ENCODE results near the gene CDH26.

CDH26 gene

DNA sequence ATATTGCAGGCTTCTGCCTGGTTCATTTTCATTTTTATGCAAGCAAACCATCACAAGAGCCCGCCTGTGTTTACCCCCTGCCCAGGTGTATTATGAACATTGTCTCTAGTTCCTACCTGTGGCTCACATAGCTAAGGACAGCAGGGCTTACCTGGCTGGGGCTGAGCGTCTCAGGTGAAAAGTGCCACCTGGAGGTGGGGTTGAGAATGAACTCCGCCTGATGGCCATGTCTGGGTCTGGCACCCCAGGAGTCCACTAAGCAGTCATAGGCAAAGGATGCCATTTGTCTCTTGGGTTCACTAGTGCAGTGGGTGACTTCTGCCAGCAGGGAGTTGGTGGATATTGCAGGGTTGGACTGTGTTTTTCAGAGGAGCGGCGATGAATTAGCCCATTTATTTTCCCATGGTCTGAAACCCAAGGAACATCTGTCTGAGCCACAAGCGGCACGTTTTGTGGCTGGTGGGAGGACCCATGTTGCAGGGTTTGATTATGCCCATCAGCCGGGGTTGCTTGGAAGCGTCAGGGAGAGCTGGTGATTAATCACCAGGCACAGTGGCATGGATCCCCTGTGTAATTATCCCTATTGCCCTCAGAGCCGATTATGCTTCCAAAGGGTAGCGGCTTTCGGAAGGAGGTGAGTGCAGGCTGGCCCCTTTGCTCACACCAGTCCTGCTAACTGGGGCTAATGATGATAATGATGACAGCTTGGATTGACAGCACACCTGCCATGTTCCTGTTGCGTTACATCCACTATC, 92.1 kb downstream of the CDH26 start:
- DNase-seq = peak; percentile 35

DNA sequence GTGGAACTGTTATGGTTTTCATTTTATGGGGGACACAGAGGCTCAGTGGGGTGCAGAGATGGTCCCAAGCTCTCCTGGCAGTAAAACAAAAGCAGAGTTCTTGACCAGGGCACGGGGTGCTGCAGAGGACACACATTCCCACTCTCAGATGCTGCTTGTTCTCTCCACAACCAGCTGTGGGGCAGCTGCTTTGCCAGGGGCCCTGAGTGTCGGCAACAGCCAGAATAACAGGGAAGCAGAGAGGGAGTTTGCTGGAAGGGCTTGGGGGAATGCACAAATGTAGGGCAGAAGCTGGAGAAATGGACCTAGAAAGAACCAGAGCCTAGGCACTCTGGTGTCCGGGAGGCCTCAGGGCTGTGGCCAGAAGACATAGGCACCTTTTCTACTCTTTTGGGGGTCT, 93.7 kb downstream of the CDH26 start:
- DNase-seq = no peak

DNA sequence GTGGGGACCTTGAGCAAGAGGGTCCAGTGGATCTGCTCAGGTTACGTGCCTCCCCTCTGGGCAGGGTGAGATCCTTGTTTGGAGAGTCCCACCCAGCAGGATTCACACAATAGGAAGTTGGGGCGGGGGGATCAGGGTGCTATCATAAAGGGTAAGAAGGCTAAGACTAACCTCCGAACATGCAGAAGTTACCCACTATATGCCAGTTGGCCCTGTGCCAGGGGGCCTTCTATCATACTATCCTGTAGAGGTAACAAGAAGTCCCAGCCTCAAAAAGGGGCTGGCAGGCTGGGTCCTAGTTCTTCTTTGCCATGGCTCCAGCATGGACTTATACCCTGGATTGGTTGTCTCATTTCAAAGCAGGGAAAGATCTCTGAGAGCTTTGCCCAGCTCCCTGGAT, 94.1 kb downstream of the CDH26 start:
- no peak for DNase-seq

DNA sequence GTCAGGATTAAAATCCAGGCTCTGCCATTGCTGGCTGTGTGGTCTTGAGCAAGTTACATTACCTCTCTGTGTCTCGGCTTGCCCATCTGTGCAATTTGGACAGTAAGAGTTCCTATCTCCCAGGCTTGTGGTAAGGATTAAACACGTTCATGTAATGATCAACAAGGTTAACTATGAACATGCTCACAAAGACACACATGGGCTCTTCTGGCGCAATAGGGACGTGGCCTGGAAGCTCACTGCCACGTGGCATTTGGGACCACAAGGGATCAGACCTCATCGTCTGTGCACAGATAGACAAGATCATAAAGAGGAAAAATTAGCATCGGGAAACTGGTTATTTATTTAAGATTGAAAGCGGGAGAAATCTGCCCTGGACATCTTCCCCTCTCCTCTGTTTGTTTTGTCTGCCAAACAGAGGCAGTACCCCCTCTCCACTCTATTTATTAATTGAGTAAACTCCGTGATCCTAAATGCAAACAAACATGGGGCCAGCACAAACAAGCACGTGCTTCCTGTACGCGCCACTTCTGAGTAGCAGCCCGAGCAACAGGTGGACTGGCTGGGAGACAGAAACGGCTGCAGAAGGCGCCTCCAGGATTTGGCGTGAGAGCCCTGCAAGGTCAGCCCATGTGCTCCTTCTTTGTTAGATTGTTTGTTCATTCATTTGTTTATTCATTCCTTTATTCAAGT, 95.0 kb downstream of the CDH26 start:
- DNase-seq = peak; percentile 5

DNA sequence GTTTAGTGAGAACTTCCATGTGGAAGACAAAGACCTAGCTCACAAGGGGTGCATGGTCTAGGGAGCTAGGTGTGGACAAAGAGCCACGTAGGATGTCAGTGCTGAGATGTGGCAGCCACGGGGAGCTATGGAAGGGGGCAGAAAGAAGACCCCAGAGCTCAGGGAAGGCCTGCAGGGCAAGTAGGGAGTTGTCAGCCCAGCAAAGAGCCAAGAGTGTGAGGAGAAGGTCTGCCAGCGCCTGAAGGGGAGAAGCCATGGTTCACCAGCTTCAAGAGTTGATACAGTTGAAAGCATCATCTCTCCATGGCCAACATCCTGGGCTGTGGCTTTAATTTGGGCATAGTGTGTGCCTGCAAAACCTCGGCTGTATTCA, 95.6 kb downstream of the CDH26 start:
- DNase-seq = no peak

DNA sequence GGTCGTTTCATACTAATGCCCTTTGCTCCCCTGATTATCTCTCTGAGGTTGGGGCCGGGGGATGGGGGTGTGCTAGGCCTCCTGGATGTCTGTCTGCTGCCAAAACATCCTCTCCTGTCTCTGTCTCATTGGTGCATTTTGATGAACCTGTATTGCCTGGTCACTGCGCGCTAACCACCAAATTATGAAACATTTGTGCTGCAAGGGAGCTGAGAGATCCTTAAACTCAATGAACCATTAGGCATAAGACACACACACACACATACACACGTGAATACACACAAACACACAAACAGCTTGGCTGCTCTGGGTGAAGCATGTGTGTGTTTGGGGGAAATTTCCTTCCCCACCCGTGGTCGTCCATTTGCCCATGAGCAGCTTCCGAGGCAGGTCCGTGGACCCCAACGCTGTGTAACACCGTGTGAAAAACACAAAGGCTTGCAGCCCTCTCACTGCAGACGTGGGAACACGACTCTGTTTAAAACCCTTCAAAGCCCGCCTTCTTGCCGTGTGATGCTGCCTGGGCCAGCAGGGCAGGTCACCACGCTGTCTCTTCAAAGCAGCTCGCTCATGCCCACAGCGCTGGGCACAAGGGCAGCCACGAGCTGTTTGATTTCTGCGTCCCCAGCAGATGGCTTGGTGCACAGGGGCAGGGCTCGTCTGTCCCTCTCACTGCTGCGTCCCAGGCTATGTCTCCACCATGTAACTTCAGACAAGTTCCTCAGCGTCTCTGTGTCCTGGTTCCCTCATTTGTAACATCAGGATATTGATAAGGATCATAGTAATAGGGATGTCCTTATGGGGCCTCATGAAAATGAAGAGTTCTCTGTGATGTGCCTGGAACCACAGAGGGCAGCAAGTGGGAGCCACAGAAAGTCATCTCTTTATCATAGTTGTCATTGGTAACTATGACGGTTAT, 96.8 kb downstream of the CDH26 start:
- no peak for DNase-seq

DNA sequence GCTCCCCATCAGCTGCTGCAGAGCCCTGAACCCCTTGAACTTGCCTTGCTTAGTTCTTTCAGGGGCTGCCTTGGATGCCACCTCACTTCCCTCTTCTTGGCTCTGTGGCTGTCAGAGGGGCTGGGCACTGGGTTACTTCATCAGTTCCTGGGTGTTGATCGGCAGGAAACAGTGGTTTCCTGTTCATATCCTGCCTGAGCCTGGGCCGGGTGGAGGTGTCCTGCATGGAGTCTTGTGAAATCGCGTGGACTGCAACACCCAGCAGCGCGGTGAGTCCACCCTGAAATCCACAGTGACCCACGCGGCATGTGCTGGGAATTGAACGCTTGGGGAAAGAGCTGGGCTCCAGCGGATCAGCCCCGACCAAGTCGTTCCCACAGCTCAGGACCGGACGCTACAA, 97.5 kb downstream of the CDH26 start:
- DNase-seq = no peak

DNA sequence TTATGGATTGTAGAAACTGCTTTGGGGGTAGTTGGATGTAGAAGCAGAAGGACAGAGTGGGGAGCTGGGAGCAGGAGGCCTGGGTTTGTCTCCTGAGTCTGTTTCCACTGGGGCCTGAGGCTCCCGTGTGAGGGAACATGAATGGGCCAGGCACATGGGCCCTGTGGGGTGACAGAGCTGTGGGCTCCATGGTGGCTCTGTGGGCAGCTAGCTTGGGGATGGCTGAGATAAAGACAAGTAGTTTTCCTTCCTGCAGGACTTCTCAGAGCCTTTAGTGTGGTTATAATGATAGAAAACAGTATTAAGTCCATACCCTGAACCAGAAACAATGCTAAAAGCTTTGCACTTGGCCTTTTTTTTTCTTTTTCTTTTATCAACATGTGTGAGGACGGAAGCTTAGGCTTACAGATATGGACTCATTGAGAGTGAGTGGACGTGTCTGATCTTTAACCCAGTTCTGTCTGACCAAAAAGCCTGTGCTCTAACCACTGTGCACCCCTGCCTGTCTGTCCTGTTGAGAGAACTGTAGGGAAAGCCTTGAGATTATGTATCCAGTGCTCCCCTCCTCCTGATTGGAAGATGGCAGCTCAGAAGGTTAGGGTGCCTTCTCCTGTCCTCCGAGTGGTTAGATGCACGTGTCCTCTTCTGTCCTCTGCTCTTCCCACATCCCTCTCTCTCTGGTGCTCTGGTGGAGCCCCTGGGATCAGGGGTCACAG, 98.3 kb downstream of the CDH26 start:
- DNase-seq = no peak

DNA sequence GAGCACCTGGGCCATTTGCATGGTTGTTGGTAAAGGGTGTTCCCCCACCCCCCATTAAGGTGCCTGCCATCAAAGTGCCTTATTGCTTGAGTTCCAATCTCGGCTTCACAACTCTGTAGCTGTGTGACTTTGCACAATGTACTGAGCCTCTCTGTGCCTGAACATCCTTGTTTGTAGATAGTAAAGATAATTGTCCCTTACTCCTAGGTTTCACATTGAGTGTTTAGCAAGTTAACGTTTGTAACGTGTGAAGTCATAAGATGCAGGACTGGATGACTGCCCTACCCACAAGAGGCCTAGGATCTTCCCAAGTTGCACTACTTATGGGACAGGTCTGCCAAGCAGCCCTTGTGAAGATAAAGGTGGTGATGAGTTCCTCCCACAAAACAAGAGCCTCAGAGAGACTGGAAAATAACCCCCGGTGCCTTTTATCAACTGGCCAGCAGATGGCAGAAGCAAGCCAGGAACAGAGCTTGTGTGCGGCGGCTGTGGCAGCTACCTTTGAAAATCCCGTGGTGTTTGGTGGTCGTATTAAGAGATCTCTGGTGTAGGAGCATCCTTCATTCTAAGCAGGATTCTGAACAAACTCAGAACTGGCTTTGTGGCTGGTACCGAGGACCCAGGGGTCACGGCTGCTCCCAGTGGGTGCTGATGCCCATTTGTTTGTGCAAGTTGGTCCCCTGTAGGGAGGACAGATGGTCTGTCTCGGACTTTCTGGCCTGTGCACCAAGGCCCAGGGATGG, 99.1 kb downstream of the CDH26 start:
- DNase-seq = peak; percentile 50

DNA sequence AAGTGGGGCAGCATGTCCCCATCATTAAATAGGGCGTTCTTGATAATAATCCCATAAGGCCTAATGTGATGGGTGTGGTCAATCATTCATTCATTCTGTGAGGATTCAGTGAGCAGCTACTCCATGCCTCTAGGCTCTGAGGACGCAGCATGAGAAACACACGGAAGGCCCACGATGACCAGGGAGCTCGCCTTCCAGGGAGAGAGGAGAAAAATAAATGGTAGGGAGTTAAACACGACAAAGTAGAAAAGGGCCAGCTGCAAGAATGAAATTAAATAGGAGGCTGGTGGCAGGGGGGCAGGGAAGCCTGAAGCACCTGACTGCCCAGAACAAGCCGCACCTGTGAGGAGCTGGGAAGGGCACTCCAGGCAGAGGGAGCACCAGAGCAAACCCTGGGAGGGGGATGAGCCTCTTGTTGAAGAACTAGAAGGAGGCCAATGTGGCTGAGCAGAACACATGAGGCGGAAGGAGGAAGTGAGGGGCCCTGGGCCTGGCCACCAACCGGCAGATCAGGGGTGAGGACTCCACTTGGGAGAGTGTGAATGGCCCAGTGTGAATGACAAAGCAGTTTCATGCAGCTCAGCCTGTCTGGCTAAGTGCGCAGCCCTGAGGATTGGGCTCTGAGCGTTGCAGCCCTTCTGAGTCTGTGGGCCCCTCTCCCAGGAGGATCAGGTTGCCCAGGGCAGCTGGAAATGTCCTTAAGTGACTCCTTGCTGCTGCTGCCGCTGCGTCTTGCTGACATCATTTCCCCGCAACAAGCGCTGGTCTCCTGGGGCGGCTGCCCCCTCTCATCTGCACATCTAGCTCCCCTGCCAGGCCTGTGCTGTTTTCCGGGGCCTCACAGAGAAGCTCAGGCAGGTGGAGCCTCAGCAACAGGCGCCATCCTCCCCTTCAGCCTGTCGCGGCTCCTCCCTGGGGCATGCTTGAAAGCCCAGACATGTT, 99.9 kb downstream of the CDH26 start:
- DNase-seq = peak; percentile 22

DNA sequence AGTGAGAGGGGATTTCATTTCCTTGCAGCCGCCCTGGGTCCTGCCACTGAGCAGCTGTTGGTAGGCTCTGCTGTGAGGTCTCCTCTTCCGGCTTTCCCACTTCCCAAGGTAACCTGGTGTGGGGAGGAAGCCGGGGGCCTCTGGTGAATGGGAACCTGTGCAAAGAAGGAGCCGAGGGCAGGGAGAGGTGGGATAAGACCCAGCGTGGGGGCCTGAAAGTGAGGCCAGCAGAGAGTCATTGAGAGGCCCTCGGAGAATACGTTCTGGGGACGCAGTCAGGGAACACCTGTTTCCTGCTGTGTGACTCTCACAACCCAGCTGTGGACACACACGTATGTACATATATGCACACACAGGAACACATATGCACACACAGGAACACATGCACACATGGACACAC, 100.7 kb downstream of the CDH26 start:
- no peak for DNase-seq

DNA sequence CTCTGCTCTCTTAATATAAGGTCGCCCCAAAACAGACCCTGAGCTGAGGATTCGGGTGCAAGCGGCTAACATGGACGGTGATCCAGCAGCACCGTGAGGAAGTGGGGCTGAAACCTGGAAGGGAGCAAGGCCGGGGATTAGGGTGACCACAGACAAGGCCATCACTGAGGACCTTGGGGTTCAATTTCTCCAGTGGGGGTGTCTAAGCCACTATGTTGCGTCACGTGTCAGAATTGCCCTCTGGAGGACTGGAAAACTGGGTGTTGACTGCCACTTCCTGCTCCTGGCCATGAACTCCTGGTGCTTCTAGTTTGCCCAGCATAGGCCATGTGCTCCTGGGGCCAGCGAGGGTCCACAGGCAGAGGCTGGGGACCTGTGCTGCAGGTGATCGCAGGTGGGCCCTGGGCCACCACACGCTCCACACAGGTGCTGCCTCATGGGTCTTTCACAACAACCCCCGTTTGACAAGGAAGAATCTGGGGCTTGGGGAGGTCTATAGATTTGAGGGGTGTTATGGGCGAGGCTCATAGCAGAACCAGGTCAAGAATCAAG, 101.9 kb downstream of the CDH26 start:
- DNase-seq = no peak

DNA sequence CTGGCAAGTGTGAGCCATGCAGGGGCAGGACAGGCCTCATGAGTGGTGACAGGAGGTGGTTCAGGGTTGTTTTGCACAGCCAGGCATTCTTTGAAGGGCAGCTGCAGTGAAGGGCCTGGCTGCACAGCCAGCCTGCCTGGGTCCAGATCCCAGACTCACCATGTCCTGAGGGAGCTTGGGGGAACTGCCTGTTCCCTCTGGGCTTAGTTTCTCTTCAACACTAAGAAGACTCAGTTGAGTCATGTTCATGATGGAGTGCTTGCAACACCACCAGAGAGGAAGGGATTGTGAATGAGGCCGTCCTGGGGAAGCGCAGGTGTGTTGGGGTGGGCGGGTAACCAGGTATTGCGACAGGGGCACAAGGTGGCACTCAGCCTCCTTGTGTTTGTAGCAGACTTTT, 102.4 kb downstream of the CDH26 start:
- no peak for DNase-seq

DNA sequence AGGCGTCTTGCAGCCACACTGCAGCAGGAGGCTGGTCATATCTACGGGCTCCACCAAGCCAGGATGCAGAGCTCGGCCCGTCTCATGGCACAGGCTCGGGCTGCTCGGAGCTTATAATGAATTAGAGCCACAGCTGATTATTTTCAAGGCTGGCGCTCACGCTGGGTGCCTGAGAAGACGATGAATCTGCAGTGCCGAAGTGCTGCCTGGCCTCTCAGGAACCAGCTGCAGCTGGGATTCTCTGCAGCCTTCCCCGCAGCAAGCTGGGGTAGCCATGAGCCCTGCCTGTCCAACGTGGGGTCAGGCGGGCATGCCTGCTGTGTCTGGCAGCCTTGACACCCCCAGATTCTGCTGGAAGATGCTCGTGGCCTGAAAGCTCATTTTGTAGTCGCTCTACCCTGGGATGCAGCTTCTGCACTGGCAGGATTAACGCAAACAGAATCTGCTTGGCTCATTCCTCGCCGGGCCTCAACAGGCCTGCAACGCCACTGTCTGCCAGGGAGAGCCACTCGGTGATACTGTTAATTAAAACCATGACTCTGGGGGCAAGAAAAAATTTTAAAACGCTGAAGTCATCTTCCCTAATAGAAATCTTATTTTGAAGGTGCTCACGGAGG, 104.3 kb downstream of the CDH26 start:
- DNase-seq = no peak

DNA sequence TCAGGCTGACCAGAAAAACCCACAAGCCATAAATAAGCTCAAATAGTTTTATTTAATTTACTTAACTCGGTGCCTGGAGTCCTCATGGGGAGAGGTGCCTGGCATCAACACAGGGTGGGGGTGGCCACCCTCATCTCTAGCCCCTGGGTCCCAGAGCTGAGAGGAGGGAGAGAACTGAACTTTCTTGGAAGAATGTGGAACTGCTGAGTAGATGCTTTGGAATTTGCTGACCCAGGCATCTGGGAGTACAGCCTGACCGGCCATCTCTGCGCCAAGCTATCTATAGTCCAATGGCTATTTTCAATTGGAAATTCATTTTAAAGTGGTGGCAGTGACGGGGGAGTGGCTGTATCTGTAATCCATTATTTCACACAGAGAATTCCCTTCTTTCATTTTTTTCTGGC, 104.8 kb downstream of the CDH26 start:
- no peak for DNase-seq

DNA sequence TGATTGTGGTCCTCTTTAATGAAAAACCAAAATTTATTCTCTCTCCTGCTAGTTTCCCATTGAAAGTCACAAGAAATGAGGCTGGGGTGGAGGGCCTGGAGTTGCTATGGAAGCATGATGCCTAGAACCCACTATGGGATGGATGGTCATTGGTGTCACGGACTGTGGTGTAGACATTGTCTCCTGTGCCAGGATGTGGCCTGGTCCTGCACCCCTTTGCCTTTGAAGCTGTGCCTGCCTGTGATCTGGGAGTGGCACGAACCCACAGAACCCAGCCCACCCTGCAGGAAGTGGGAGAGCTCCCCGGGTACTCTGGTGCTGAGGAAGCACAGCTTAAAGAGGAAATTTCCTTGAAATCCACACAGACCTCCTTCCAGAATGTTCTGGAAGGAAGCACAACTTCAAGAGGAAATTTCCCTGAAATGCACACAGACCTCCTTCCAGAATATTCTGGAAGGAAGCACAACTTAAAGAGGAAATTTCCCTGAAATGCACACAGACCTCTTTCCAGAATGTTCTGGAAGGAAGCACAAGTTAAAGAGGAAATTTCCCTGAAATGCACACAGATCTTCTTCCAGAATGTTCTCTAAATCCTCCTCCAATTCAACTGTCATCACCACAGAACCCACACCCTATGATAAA, 105.6 kb downstream of the CDH26 start:
- DNase-seq = no peak

Data from NCI-H69 (cell line).